Trophoblast cell (in vitro differentiated cells and primary cell): Measurements from ENCODE around the gene FAM168A.

Experiments
- DNase-seq, 2 donors: peaks; one replicate each; pipeline ENCODE4 v3.0.0-alpha.2; 2016
- H2AFZ ChIP-seq: 2 replicates; pipeline ENCODE4 v1.6.1; 2013; ENCODE audit warnings: low read length, moderate library complexity, mild to moderate bottlenecking; ENCODE audit not compliant: insufficient read depth, poor library complexity
- H2AK5ac ChIP-seq: 2 replicates; pipeline ENCODE4 v1.6.1; 2013; ENCODE audit warnings: mild to moderate bottlenecking, low read length
- H2BK120ac ChIP-seq: 2 replicates; pipeline ENCODE4 v1.6.1; 2013; ENCODE audit warnings: low read length, mild to moderate bottlenecking, moderate library complexity; ENCODE audit not compliant: insufficient read depth, poor library complexity
- H2BK12ac ChIP-seq: 2 replicates; pipeline ENCODE4 v1.6.1; 2013; ENCODE audit warnings: mild to moderate bottlenecking, low read length, moderate library complexity
- H2BK5ac ChIP-seq: 2 replicates; pipeline ENCODE4 v1.6.1; 2013; ENCODE audit warnings: low read length, low read depth, moderate library complexity, mild to moderate bottlenecking; ENCODE audit not compliant: poor library complexity
- H3K14ac ChIP-seq: 2 replicates; pipeline ENCODE4 v1.6.1; 2013; ENCODE audit warnings: mild to moderate bottlenecking, low read length
- H3K18ac ChIP-seq: 2 replicates; pipeline ENCODE4 v1.6.1; 2013; ENCODE audit warnings: mild to moderate bottlenecking, low read length
- H3K23ac ChIP-seq: 2 replicates; pipeline ENCODE4 v1.6.1; 2013; ENCODE audit warnings: low read length
- H3K27ac ChIP-seq: 2 replicates; pipeline ENCODE4 v1.5.1; 2013; ENCODE audit warnings: low read depth, mild to moderate bottlenecking, inconsistent platforms, low read length, moderate library complexity
- H3K27me3 ChIP-seq: 2 replicates; pipeline ENCODE4 v1.6.1; 2013; ENCODE audit warnings: inconsistent platforms, mild to moderate bottlenecking, low read length, moderate library complexity; ENCODE audit not compliant: insufficient read depth
- H3K36me3 ChIP-seq, 2 experiments: 1 replicate in 1 of 2; 2 replicates in 1 of 2; pipeline ENCODE4 v1.6.1; 2013; ENCODE audit warnings: low read length in 2 of 2, mild to moderate bottlenecking in 2 of 2, moderate library complexity in 1 of 2; ENCODE audit not compliant: insufficient read depth in 2 of 2, control insufficient read depth in 1 of 2
- H3K4ac ChIP-seq: 2 replicates; pipeline ENCODE4 v1.6.1; 2013; ENCODE audit warnings: low read depth, mild to moderate bottlenecking, low read length, moderate library complexity
- H3K4me1 ChIP-seq, 2 experiments: 1 replicate in 1 of 2; 2 replicates in 1 of 2; pipeline ENCODE4 v1.6.1; 2013; ENCODE audit warnings: low read length in 2 of 2, mild to moderate bottlenecking in 2 of 2, moderate library complexity in 1 of 2; ENCODE audit not compliant: insufficient read depth in 2 of 2, control insufficient read depth in 1 of 2
- H3K4me2 ChIP-seq: 2 replicates; pipeline ENCODE4 v1.6.1; 2013; ENCODE audit warnings: inconsistent platforms, mild to moderate bottlenecking, low read length, moderate library complexity
- H3K4me3 ChIP-seq: 2 replicates; pipeline ENCODE4 v1.5.1; 2013; ENCODE audit warnings: mild to moderate bottlenecking, low read depth, low read length, inconsistent platforms
- H3K79me1 ChIP-seq: one replicate; pipeline ENCODE4 v1.6.1; 2013; ENCODE audit warnings: low read length
- H3K79me2 ChIP-seq: 2 replicates; pipeline ENCODE4 v1.6.1; 2013; ENCODE audit warnings: low read length, mild to moderate bottlenecking; ENCODE audit not compliant: control insufficient read depth, insufficient read depth, poor library complexity
- H3K9ac ChIP-seq: 2 replicates; pipeline ENCODE4 v1.6.1; 2013; ENCODE audit warnings: mild to moderate bottlenecking, low read length
- H3K9me3 ChIP-seq: 2 replicates; pipeline ENCODE4 v1.6.1; 2013; ENCODE audit warnings: low read depth, mild to moderate bottlenecking, control low read depth, inconsistent platforms, low read length; ENCODE audit not compliant: insufficient read depth
- H4K12ac ChIP-seq: 2 replicates; pipeline ENCODE4 v1.6.1; 2013; ENCODE audit warnings: low read depth, mild to moderate bottlenecking, low read length, moderate library complexity
- H4K8ac ChIP-seq: 2 replicates; pipeline ENCODE4 v1.6.1; 2013; ENCODE audit warnings: low read depth, mild to moderate bottlenecking, low read length, moderate library complexity
- H4K91ac ChIP-seq: one replicate; pipeline ENCODE4 v1.6.1; 2013; ENCODE audit warnings: low read depth, mild to moderate bottlenecking, low read length, moderate library complexity
- WGBS: extraction: QIAGEN DNeasy Blood & Tissue Kit; methylation state at CpG from one replicate; pipeline ENCODE4 v1.1.7; 2013; ENCODE audit warnings: missing lambda C conversion rate; ENCODE audit not compliant: insufficient read length, insufficient coverage; ENCODE audit errors: extremely low coverage; 5-methylcytosine and 5-hydroxymethylcytosine counted together

The FAM168A gene

DNA sequence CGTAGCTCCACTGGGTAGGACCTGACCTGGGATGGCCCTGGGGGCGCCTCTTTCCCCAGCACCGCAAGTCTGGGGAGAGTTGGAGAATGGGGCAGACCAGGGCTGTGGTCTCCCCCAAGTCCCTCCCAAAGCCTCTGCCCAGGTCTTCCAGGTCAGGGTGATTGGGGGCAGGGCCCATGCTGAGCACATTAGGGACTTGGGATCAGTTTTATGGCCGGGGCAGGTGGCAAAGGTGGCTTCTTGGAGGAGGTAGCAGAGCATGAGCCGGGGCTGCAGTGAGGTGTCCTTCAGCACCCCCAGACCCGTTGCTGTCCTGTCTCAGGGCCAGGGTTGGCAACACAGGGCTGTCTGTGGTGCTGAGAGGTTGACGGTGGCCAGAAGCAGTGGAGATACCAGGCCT is 215.7 kb downstream of the FAM168A start:
- no peak overlapping the region for H2BK120ac ChIP-seq
- no peak overlapping the region for H2BK12ac ChIP-seq
- H3K27me3 ChIP-seq: no peaks in the 10 kb centered on the region
- no peaks in the 10 kb centered on the region for H3K36me3 ChIP-seq
- H3K4me3 ChIP-seq: no peak overlapping the region
- H2AK5ac ChIP-seq: no peak overlapping the region
- no peak overlapping the region for H4K8ac ChIP-seq
- H2BK5ac ChIP-seq: no peak overlapping the region
- no peak overlapping the region for H3K27ac ChIP-seq
- no peak overlapping the region for H4K91ac ChIP-seq
- H3K79me2 ChIP-seq: peaks cover 2% of the 10 kb centered on the region
- no peaks in the 10 kb centered on the region for H3K9me3 ChIP-seq
- H3K14ac ChIP-seq: no peak overlapping the region
- H3K9ac ChIP-seq: no peak overlapping the region
- no peak overlapping the region for H3K23ac ChIP-seq
- no peak overlapping the region for H3K4me2 ChIP-seq
- no peak overlapping the region for H2AFZ ChIP-seq
- H3K4ac ChIP-seq: no peak overlapping the region
- no peak overlapping the region for H3K18ac ChIP-seq
- no peaks in the 10 kb centered on the region for H3K79me1 ChIP-seq
- DNase-seq: no peak
- H4K12ac ChIP-seq: no peak overlapping the region
- peaks cover 6 to 7% of the 10 kb centered on the region in 2 experiments for H3K4me1 ChIP-seq
- WGBS: no CpG with 5 or more reads among the region's 7 CpGs

DNA sequence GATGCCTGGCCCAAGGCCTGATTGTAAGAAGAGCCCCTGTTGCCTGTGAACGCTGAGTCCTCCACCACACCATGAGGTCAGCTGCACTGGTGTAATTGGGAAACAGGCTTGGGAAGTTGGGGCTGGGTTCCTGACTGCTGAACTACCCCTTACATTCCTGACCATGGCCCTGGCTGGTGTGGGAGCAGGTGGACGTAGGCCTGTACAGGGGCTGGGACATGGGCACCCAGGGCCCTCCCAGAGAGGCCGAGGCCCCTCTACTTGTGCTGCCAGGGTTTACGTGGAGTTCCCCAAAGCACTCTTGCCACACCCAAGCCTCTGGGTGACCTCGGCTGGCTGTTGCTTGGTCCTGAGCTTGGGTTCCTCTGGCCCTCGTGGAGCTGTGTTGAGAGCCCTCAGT is 216.3 kb downstream of the FAM168A start:
- H3K4ac ChIP-seq: no peak overlapping the region
- H3K18ac ChIP-seq: no peak overlapping the region
- no peak overlapping the region for H2BK120ac ChIP-seq
- no peak overlapping the region for H4K12ac ChIP-seq
- H4K8ac ChIP-seq: no peak overlapping the region
- no peak overlapping the region for H3K23ac ChIP-seq
- no peak overlapping the region for H3K9ac ChIP-seq
- H4K91ac ChIP-seq: no peak overlapping the region
- no peak overlapping the region for H2AK5ac ChIP-seq
- peaks cover 2% of the 10 kb centered on the region for H3K9me3 ChIP-seq
- no peak overlapping the region for H2BK12ac ChIP-seq
- no peak overlapping the region for H3K27ac ChIP-seq
- H3K14ac ChIP-seq: no peak overlapping the region
- no peak overlapping the region for H3K4me2 ChIP-seq
- H3K36me3 ChIP-seq: no peaks in the 10 kb centered on the region
- no peak overlapping the region for H3K4me3 ChIP-seq
- peaks cover 7% of the 10 kb centered on the region for H3K79me2 ChIP-seq
- H2BK5ac ChIP-seq: no peak overlapping the region
- H3K27me3 ChIP-seq: no peaks in the 10 kb centered on the region
- H3K79me1 ChIP-seq: peaks cover 4% of the 10 kb centered on the region
- WGBS: no CpG with 5 or more reads among the region's 6 CpGs
- H2AFZ ChIP-seq: no peak overlapping the region
- H3K4me1 ChIP-seq: peaks cover 9 to 11% of the 10 kb centered on the region in 2 experiments
- DNase-seq: no peak

DNA sequence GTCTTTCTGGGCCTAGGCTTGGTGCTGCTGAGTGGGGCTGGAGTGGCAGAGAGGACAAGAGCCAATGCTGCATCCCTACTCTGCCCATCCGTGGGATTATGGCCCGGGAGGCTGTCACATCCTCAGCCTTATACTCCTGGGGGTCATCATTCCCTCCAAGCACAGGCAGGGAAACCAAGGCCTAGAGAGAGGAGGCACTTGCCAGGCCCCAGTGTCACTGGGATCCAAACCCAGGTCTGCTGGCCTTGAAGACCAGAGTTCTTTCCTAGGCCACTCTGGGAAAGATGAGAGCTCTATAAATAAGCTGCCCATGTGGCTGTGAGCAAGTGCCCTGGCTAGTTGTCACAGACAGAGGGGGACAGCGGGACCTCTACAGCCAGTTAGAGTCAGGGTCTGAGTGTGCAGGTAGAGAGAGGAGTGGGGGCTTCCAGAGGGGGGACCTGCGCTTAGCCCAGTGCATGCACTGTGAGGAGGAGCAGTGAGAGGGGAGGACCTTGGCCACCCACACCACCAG is 217.0 kb downstream of the FAM168A start:
- Histone ChIP-seq H3K4ac (no peak overlapping the region), H3K79me1 (peaks cover 7% of the 10 kb centered on the region), H3K14ac (no peak overlapping the region), H2BK120ac (no peak overlapping the region), H4K12ac (no peak overlapping the region), H3K23ac (no peak overlapping the region), H3K27me3 (no peaks in the 10 kb centered on the region), H3K9ac (no peak overlapping the region), H3K18ac (no peak overlapping the region), H3K27ac (no peak overlapping the region), H3K4me2 (no peak overlapping the region), H3K4me1 (peaks cover 9 to 11% of the 10 kb centered on the region in 2 experiments), H4K8ac (no peak overlapping the region), H3K9me3 (peaks cover 2% of the 10 kb centered on the region), H2AK5ac (no peak overlapping the region), H4K91ac (no peak overlapping the region), H3K36me3 (no peaks in the 10 kb centered on the region), H3K4me3 (no peak overlapping the region), H2AFZ (no peak overlapping the region), H2BK12ac (no peak overlapping the region), H3K79me2 (peaks cover 8% of the 10 kb centered on the region), H2BK5ac (no peak overlapping the region)
- no CpG with 5 or more reads among the region's 4 CpGs for WGBS
- no peak for DNase-seq

DNA sequence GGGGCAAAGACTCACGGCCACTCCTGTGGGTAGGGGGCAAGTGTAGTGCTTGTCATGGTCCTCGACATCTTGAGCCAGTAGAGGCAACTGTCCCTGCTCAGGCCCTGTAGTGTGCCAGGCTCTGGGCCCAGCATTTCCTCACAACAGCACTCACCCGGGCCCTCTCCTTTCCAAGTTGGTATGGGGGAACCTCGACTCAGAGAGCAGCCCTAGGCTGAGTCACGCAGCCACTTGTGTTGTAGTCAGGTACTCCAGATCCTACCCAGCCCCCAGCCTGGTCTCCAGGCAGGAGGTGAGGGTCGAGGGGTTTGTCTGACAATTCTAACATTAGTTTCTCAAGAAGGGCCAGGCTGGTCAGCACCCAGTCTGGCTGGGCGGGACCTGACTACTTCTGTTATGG is 217.6 kb downstream of the FAM168A start:
- Histone ChIP-seq H3K36me3 (no peaks in the 10 kb centered on the region), H4K91ac (no peak overlapping the region), H2BK120ac (no peak overlapping the region), H4K12ac (no peak overlapping the region), H4K8ac (no peak overlapping the region), H2AK5ac (no peak overlapping the region), H3K18ac (no peak overlapping the region), H2BK12ac (no peak overlapping the region), H3K79me1 (peaks cover 10% of the 10 kb centered on the region), H3K27me3 (no peaks in the 10 kb centered on the region), H3K23ac (no peak overlapping the region), H3K4ac (no peak overlapping the region), H3K4me1 (peaks cover 13 to 16% of the 10 kb centered on the region in 2 experiments), H3K79me2 (peaks cover 8% of the 10 kb centered on the region), H2BK5ac (no peak overlapping the region), H3K9ac (no peak overlapping the region), H2AFZ (no peak overlapping the region), H3K4me3 (no peak overlapping the region), H3K14ac (no peak overlapping the region), H3K4me2 (no peak overlapping the region), H3K9me3 (peaks cover 2% of the 10 kb centered on the region), H3K27ac (no peak overlapping the region)
- no peak for DNase-seq
- no CpG with 5 or more reads among the region's 7 CpGs for WGBS
